Activated effector memory CD4-positive, alpha-beta T cell treated with anti-CD3 and anti-CD28 coated beads, Interleukin-2, amount 50 U/mL, for 16 hours (primary cell): ENCODE measurements around the gene IGF2.

ENCODE experiments used
- DNase-seq: peaks from one replicate; pipeline ENCODE4 v3.0.0-alpha.2; 2020

Gene IGF2

DNA sequence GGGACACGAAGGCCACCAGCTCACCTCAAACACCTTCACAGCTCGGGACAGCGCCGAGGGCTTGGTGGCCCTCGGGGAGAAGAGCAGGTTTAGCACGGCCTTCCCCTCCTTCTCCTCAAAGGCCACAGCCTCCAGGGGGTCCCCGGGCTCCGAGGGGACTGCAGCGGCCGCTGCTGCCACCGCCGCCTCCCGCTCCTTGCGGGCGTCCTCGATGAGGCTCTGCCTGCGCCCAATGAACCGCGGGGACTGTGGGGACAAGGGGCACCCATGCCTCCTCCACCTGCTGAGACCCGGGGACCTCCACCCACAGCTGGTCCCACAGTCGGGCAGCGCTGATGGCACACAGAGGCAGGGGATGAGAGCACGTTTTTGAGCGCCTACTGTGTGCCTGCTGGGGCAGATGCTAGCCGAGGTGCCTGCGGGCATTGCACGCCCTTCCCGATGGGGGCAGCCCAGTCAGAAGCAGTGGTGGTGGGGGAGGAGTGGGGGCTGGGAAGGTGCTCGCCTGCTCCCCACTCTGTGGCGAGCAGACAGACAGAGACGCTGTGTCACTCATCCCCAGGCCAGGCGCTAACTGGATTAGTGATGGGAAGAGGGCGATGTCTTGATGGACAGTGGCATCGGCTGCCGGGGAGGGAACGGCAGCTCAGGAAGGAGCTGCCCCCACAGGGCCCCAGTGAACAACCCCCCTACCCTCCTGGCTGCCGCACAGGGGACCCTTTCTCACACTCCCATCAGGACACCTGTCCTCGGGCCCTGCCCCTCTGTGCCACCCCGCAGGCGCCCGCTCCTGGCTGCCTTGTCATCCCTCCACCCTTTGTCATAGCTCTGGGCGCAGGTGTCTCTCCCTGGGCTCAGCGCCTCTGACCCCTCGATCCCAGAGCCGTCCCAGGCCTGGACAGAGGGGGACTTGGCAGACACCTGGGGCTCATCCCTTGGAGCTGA lies 30.7 kb upstream of the IGF2 start:
- no peak for DNase-seq

DNA sequence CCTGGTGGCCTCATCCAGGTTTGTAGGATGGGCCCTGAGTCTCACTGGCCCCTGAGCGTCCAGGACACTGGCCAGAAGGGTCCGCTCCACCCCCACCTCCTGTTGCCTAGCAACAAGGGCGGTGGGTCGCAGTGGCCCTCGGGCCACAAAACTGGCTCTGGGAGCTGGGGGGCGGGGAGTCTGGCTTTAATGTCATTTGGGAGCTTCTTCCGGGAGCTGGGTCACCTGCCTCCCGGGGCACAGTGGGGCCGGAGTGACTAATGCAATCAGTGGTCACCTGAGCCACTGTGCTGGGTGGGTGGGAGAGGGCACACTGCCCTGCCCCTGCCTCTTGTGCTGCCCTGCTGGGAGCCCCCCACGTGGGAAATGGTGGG lies 29.8 kb upstream of the IGF2 start:
- no peak for DNase-seq

DNA sequence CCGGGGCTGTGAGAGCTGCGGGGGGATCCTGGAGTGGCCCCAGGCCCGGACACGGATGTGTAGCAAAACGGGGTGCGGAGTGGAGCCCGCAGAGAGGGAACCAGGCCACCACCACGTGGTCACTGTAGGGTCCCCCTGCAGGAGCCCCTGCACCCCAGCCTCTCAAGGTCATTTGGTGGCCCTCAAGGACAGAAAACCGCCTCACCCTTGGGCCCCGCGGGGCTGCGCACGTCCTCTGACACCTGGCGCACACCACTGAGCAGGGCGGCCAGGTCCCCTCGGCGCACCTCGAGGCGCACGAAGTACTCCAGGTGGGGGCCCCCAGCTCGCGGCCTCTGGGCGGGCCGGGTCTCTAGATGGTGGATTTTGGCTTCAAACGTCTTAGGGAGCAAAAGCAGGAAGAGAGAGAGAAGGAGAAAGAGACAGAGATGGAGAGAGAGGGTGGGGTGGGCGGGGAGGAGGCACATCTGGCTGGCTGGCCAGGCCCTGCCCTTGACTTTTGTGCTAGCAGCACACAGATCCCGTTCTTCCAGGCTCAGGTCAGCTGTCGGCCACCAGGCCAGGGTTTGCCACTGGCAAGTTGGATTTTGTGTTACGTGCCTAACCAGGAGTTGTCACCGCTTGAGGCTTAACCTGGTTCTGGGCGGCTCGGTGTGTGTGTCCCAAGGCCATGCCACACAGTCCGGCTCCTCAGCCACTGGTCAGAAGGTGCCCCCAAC lies 29.3 kb upstream of the IGF2 start:
- DNase-seq = no peak

DNA sequence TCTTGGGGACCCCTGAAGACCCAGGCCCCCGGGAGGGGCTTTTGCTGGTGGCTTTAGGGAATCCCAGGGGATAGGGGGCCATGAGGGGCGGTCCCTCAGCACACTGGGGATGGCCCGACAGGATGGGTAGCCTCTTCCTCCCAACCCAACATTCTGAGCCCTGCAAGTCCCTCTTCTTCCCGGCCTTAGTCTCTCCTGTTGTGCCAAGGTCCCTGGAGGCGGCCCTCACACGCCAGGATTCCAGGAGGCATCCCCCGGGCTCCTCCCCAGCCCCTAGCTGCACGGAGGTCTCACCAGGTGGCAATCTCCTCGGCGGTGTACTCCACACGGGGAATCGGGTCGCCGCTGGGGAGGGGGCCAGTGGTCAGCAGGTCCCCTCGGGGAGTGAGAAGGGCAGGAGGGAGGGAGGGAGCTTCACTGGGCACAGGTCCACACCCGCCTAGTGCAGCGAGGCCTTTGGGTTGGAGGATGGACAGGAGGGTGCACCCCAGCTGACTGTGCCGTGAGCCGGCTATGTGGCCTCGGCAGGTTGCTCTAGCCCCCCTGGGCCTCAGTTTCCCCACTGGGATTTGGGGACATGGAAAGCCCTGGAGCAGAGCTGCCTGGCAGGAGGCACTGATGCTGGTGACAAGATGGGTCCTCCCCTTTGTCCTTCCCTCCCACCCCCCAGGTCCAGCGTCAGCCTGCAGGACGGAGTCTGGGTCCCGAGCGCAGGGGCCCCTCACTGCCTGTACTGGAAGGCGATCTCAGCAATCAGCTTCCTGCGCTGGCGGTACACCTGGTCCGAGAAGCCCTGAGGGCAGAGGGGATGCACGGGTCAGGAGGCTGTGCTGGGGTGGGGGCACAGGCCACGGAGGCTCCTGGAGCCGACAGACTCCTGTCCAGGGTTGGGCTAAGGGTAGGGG lies 28.2 kb upstream of the IGF2 start:
- no peak for DNase-seq

DNA sequence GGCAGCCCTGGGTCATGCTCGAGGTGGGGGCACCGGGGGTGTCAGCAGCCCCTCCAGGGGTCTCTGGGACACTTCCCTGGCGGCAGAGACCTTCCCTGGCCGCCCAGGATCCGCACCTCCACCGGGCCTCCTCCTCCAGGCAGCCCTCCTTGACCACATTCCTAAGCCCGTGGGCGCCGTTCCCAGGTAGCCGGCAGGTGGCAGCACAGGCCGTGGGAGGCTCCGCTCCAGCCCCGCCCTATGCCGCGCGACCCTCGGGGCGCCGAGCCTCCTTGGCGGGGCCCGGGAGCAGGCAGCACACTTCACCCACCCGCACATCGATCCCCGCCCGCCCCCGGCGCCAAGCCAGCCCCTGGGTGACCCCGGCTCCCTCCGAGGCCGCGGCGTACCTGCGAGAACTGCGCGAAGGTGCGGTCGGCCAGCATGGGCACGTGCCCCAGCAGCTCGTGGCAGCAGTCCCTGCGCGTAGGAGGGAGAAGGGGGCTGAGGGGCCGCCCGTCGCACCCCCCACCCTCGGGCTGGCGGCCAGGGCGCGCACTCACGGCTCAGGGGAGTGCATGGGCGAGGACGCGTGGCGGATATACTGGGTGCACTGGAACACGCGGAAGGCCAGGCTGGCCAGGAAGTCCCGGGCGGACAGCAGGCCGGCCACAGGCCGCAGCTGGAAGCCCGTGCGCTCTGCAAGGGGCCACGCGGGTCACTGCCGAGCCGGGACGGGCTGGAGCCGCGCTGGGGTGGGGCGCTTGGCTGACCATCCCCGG lies 27.1 kb upstream of the IGF2 start:
- DNase-seq = peak; percentile 77

DNA sequence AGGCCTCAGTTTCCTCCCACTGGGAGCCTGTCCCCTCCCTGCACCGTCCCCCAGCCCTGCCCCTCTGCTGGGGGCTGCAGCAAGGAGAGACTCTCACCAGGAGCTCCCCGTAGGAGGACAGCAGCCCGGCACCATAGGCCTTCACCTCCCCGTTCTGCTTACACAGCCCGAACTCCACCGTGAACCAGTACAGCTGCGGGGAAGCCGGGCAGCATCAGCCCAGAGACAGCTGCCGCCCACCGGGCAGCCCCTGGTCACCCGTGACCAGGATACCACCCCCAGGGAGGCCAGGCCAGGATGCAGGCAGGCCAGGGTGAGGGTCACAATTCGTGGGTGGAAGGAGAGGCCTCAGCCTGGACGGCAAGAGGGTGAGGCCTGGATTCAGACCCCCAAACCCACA lies 26.4 kb upstream of the IGF2 start:
- DNase-seq = no peak

DNA sequence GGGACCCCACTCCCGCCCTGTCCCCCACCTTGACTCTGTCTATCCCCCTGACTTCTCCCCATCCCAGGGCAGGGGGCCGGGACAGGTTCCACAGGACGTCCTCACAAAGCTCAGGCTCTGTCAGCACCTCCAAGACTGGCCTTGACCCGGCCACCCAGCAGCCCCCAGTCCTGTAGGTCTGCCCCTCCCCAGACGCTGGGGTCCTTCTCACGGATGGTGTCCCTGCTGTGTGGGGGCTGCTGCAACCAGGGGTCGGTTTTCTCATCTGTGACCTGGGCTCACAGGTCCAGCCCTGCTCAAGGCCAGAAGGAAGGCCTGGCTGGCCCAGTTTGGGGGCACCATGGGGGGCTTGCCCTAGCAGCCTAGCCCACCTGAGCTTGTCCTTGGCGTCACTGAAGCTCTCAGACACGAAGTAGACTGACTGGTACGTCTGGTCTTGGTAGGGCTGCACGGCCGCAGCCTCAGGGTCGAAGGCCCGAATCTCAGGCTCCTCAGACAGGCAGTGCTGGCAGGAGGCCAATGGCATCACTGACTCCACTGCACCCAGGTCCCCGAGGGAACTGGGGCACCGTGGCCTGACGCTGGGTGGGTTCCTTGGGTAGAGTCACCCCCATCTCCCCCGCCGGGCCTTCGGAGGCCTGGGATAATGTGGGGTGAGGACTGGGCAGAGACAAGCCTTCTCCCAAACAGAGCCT lies 25.8 kb upstream of the IGF2 start:
- no peak for DNase-seq

DNA sequence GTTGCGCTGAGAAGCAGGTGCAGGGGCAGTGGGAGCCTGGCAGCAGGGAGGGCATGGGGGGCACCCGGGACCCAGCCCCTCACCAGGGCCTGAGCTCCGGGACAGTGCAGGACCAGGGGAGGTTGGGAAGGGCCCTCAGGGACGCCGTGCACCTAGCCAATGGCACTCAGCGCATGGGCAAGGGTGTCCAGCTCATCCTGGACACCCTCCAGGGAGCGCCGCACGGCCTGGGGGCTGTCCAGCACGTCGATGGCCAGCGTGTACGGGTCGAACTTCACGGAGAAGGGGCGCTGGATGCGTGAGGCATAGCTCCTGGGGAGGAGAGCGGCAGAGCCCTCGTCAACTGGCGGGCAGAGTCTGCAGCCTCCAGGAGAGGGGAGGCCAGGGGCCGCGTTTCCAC lies 24.9 kb upstream of the IGF2 start:
- no peak for DNase-seq

DNA sequence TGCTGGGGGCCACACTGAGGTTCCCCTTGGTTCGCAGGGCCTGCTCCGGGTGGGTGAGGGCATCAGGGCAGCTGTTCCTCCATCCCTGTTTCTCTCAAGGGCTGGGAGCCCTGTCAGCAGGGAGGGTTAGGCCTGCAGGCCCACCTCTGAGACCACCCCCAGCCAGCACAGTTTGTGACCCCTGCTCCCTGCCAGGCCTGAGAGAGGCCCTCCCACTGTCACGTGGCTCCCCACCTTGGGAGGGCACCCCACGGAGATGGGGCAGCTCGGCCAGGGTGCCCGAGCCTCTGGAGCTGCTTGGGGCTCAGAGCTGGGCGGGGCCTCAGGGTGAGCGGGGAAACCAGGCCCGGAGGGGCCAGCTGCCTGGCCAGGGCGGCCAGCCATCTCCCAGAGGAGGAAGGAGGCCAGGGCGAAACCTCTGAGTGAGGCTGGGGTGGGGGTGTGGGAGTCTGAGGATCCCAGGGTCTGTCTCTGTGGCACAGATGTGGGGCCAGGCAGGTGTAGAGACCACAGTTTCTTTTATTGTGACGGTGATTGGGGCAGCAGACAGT lies 24.3 kb upstream of the IGF2 start:
- DNase-seq = no peak

DNA sequence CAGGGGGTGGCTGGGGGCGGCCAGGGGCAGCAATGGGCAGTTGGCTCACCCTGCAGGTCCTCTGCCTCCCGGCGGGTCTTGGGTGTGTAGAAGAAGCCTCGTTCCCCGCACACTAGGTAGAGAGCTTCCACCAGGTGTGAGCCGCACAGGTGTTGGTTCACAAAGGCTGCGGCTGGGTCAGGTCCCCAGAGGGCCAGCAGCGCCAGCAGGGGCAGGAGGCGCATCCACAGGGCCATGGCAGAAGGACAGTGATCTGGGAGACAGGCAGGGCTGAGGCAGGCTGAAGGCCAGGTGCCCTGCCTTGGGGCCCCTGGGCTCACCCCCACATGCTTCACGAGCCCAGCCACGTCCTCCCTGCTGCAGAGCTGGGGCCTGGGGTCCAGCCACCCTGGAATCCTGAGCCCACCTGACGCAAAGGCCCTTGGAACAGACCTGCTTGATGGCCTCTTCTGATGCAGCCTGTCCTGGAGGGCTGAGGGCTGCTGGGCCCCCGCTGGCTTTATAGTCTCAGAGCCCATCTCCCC lies 21.6 kb upstream of the IGF2 start, which contains the start of gene INS:
Gene INS, minus strand, starts transcription at position 474 of the 524 bp plus-strand sequence. Its CDS starts 238 bp downstream, at position 236.
- no peak for DNase-seq

DNA sequence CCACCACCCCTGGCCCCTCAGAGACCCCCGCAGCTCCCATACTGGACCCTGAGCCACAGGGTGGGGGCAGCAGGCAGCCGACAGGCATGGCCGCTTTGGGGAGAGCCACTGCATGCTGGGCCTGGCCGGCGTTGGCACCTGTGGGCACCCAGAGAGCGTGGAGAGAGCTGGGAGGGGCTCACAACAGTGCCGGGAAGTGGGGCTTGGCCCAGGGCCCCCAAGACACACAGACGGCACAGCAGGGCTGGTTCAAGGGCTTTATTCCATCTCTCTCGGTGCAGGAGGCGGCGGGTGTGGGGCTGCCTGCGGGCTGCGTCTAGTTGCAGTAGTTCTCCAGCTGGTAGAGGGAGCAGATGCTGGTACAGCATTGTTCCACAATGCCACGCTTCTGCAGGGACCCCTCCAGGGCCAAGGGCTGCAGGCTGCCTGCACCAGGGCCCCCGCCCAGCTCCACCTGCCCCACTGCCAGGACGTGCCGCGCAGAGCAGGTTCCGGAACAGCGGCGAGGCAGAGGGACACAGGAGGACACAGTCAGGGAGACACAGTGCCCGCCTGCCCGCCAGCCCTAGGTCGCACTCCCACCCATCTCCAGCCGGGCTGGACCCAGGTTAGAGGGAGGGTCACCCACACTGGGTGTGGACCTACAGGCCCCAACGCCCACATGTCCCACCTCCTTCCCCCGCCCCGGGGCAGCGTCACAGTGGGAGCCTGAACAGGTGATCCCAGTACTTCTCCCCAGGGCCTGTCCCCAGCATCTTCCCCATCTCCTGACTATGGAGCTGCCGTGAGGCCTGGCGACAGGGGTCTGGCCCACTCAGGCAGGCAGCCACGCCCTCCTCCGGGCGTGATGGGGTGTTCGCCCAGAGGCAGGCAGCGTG lies 20.6 kb upstream of the IGF2 start:
- no peak for DNase-seq

DNA sequence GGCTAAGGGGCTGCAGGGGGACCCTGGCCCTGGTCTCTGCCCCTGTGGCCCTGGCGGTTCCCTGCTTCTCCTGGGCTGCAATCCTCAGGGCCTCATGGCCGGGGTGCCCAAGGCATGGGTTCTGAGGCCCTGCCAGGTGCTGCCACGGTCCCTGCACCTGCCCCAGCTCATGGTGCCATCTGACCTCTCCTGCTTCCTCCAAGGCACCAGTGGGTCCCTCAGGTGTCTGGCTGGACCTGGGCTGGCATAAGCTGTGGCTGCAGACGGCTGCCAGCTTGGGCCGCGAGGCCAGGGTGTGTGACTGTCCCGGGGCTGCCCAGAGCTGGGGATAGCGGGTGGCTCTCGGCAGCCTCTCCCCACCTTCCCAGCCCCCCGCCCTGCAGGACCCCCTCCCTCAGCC lies 19.8 kb upstream of the IGF2 start:
- DNase-seq = no peak

DNA sequence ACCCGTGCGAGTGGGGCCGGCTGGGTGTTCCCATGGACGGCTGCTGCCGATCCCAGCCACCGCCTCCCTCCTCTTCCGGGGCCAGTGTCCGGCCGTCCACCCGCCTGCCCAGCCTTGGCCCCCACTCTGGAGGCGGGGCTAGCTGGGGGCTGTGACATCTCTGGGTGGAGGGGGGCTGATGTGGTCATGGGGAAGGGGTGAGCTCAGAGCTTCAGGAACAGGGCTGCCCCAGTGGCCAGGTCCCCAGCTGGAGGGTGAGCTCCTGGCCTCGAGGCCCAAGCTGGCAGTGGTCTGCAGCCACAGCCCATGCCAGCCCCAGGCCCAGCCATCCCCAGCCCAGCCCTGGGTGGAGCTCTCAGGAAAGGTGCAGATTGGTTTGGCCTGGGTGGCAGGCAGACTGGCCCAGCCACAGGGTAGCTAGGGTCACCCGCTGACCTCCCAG lies 19.1 kb upstream of the IGF2 start:
- DNase-seq = no peak

DNA sequence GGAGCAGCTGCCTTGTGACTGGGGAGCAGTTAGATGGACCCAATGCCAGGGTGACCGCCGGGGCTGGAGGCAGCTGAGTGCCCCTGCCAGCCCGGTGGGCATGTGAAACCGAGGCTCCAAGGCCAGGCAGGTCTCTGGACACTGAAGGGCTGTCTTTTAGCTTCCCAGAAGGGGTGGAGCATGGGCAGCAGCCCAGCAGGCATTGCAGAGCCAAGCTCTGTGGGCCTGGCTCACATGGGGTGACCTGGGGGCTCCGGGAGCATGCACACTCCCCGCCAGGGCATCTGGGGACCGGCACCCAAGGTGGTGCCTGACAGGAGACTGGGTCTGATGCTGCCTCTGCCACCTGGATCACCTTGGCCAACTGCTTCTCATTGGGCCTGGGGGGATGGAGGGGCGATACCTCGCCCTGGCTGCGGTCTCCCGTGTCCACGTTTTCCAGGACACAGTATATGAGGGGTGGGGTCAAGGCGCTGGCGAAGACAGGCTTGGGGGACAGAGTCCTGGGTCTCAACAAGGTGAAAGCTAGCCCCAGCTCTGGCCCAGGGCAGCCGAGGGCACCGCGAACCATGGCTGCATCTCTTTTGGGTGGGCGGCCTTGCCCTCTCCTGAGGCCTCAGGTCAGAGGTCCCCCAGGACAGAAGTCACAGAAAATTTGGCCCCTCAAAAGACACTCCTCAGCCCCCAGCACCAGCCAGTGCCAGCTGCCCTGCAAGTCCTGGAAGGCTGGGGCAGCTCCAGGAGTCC lies 18.3 kb upstream of the IGF2 start:
- DNase-seq = no peak

DNA sequence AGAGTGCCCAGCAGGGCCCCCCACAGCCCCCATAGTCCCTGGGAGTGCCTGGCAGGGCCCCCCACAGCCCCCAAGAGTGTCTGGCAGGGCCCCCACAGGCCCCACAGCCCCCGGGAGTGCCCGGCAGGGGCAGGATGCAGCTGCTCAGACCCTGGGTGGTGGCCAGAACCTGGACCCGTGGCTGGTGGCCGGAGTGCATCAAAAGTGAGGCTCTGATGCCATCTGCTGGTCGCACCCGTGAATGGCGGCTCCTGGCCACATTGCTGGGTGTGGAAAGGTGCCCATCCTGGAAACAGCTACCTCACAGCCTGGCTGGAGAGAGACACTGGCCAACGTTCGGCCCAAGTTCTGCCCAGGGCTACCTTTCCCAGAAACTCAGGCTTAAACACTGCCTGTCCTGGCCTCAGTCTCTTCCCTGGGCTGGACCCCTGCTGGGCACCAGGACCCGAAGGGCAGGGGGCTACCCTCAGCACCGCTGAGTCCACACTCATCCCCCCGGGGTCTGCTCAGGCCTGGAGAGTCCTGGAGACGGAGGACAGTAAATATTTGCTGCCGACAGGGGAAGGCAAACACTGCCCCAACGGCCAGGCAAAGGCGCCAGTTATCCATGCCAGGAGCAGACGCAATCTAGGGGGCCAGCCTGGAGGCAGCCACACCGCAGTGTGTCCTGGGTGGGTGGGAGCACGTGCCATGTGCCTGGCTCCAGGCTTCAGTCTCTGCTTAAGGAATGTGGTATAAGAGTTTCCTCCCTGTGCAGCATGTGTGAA lies 17.4 kb upstream of the IGF2 start:
- peak; percentile 82 for DNase-seq

DNA sequence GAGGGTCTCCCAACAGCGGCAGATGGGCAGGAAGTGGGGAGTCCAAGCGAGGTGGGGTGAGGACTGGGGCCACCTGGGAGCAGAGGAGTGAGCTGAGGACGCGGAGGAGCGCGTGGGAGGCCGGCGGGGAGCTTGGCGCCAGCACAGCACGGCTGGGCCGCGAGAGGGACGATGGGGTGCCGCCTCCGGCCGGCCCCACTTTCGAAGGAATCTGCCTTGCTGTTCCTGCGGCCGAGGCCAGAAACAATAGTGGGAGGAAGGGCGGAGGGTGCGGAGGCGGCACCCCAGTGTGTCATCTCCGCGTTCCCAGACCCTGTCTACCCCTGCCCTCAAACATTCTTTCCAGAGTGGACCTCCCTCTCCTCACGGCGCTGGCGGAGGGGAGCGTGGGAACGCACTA lies 16.3 kb upstream of the IGF2 start:
- no peak for DNase-seq

DNA sequence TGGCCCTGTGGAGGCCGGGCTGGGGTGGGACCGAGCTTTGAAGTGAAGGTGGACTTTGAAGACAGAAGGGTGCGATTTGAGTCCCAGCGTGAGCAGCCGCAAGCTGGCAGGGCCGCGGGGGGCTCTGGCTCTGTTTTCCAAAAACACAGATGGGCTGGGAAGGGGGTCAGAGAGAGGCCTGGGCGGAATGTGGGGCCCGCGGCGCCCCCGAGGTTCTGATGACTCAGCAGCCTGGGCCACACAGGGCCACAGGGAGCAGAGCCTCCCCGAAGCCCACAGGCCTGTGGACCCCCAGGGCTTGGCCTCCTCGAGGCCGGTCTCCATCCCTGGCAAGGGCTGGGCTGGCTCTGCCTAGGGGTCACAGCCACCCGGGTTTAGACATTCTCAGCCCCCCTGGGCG lies 15.7 kb upstream of the IGF2 start:
- DNase-seq = no peak

DNA sequence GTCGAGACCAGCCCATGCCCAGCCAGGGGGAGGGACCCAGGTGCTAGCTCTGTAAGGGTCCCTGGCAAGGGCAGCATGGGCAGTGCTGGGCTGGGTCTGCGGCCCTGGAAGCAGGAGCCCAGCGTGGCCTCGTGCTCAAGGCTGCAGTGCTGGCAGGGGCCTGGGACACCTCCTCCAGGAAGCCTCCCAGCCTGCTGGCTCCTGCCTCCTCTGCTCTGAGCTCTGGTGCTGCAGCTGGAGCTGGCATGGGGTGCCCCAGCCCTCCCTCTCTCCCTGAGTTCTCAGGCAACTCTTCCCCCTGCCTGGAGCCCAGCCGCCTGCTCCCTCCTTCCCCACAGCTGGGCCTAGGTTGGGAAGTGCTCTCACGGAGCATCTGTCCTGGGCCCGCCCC lies 15.0 kb upstream of the IGF2 start:
- no peak for DNase-seq
